Tibial nerve (tissue), 4 donors: ENCODE results near the gene PLEKHM2.
"Not testable (repeated sequence)": the region's sequence is repeated elsewhere in the genome, so short reads cannot be mapped to it uniquely, and the experiment has no call there.

Source experiments
- CTCF ChIP-seq, 5 experiments: fragments of 200-600 bp in 3 of 5; fragments of 450-650 bp in 2 of 5; sonication (generic) in 3 of 5; IDR thresholded peaks; one replicate each; pipeline ENCODE4 v1.5.1; 2016 to 2019; ENCODE audit warnings: antibody characterized with exemption in 5 of 5, mild to moderate bottlenecking in 3 of 5, moderate library complexity in 2 of 5
- EP300 ChIP-seq, 2 donors: sonication (generic); formaldehyde crosslinking; IDR thresholded peaks; one replicate each; pipeline ENCODE4 v1.6.1; 2017; ENCODE audit warnings: antibody characterized with exemption in 2 of 2, mild to moderate bottlenecking in 1 of 2
- POLR2A ChIP-seq, 2 donors: fragments of 450-650 bp; IDR thresholded peaks; one replicate each; pipeline ENCODE4 v1.6.1; 2017; ENCODE audit warnings: antibody characterized with exemption in 2 of 2, mild to moderate bottlenecking in 2 of 2, moderate library complexity in 2 of 2

GRCh38 chr1:15652130-15652529 lies 32.0 kb upstream of the PLEKHM2 start:
- not testable (repeated sequence) for TF ChIP-seq CTCF, POLR2A, EP300 (IDR thresholded peaks at IDR 0.05)
